Osteoblast (primary cell): ENCODE measurements around the gene ZNF488. TPM values are rescaled to one million over a fixed set of nuclear protein-coding genes. Genes with fewer than 3 reads are reported as not detected.
A peak's percentile ranks its signal among the peaks of the same experiment; 100 is the strongest.

Experiments used
- DNase-seq: peaks from one replicate; pipeline ENCODE4 v3.0.0; 2011; ENCODE audit warnings: low spot score, mixed read lengths; ENCODE audit not compliant: insufficient read length; ENCODE audit errors: missing footprints
- H2AFZ ChIP-seq: 2 replicates; pipeline ENCODE4 v1.6.0; 2011; ENCODE audit warnings: mild to moderate bottlenecking, low read length
- H3K27ac ChIP-seq: 2 replicates; pipeline ENCODE4 v1.5.1; 2011; ENCODE audit warnings: mild to moderate bottlenecking, low read depth, low read length, moderate library complexity
- H3K27me3 ChIP-seq: 2 replicates; pipeline ENCODE4 v1.6.0; 2012; ENCODE audit warnings: mild to moderate bottlenecking, control low read depth, inconsistent platforms, low read length, moderate library complexity; ENCODE audit not compliant: insufficient read depth
- H3K36me3 ChIP-seq: 2 replicates; pipeline ENCODE4 v1.5.1; 2011; ENCODE audit warnings: mild to moderate bottlenecking, low read length, control low read depth, moderate library complexity; ENCODE audit not compliant: insufficient read depth
- H3K4me1 ChIP-seq: 2 replicates; pipeline ENCODE4 v1.5.1; 2011; ENCODE audit warnings: mild to moderate bottlenecking, low read length, control low read depth, moderate library complexity; ENCODE audit not compliant: insufficient read depth
- H3K4me2 ChIP-seq: 2 replicates; pipeline ENCODE4 v1.6.0; 2011; ENCODE audit warnings: mild to moderate bottlenecking, low read length; ENCODE audit not compliant: insufficient read depth
- H3K4me3 ChIP-seq: fragments of 200-600 bp; sonication (generic); 3 replicates; pipeline ENCODE4 v1.5.1; 2012; ENCODE audit warnings: mild to moderate bottlenecking, low read length, inconsistent platforms; ENCODE audit not compliant: insufficient read depth
- H3K79me2 ChIP-seq: 2 replicates; pipeline ENCODE4 v1.6.0; 2012; ENCODE audit warnings: mild to moderate bottlenecking, low read length, control low read depth, inconsistent platforms; ENCODE audit not compliant: insufficient read depth
- H3K9me3 ChIP-seq: 2 replicates; pipeline ENCODE4 v1.5.1; 2011; ENCODE audit warnings: low read depth, low read length, control low read depth
- H4K20me1 ChIP-seq: 2 replicates; pipeline ENCODE4 v1.6.0; 2012; ENCODE audit warnings: mild to moderate bottlenecking, low read length, control low read depth; ENCODE audit not compliant: insufficient read depth
- total RNA-seq: library from RNA; depleted of rRNA; stranded (reverse); fragments of >200 nt; gene quantifications from 2 replicates; pipeline ENCODE4 v1.2.3, GENCODE V29; 2012
- TF ChIP-seq, protein P1 (sequence below): IDR thresholded peaks from 2 replicates; pipeline ENCODE4 v1.5.1; 2011; ENCODE audit warnings: mild to moderate bottlenecking, low read depth, low read length, moderate library complexity; ENCODE audit errors: extremely low read depth

The ZNF488 gene
- total RNA-seq, 1 donor: under 0.01 TPM

DNA sequence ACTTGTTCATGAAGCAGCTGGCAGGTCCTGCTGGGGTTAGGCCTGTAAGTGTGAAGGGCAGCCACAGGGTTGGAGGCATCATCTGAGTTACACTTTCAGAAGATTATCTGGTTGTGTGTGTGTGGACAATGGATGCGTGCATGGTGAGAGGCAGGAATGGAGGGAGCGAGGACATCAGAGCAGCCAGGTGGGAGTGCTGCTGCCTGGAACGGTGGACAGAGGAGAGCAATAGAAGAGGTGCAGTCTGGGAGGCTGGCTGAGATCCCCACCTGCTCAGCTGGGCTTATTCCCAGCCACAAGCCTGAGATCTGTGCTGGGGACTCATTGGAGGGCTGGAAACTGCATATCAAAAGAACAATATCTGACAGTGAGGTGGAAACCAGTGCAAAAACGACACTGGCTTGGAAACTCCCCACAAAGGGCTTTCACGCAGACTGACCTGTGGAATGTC lies 17.9 kb downstream of the ZNF488 start:
- H3K27ac ChIP-seq: no peak overlapping the region
- TF ChIP-seq, protein P1, sequence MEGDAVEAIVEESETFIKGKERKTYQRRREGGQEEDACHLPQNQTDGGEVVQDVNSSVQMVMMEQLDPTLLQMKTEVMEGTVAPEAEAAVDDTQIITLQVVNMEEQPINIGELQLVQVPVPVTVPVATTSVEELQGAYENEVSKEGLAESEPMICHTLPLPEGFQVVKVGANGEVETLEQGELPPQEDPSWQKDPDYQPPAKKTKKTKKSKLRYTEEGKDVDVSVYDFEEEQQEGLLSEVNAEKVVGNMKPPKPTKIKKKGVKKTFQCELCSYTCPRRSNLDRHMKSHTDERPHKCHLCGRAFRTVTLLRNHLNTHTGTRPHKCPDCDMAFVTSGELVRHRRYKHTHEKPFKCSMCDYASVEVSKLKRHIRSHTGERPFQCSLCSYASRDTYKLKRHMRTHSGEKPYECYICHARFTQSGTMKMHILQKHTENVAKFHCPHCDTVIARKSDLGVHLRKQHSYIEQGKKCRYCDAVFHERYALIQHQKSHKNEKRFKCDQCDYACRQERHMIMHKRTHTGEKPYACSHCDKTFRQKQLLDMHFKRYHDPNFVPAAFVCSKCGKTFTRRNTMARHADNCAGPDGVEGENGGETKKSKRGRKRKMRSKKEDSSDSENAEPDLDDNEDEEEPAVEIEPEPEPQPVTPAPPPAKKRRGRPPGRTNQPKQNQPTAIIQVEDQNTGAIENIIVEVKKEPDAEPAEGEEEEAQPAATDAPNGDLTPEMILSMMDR: no peak
- no peaks in the 10 kb centered on the region for H3K9me3 ChIP-seq
- no peaks in the 10 kb centered on the region for H3K36me3 ChIP-seq
- H3K4me2 ChIP-seq: no peak overlapping the region
- H3K79me2 ChIP-seq: no peaks in the 10 kb centered on the region
- peak; percentile 30 for DNase-seq
- H3K4me1 ChIP-seq: no peaks in the 10 kb centered on the region
- H3K27me3 ChIP-seq: peaks cover 7% of the 10 kb centered on the region
- no peak overlapping the region for H2AFZ ChIP-seq
- no peak overlapping the region for H3K4me3 ChIP-seq
- no peaks in the 10 kb centered on the region for H4K20me1 ChIP-seq

DNA sequence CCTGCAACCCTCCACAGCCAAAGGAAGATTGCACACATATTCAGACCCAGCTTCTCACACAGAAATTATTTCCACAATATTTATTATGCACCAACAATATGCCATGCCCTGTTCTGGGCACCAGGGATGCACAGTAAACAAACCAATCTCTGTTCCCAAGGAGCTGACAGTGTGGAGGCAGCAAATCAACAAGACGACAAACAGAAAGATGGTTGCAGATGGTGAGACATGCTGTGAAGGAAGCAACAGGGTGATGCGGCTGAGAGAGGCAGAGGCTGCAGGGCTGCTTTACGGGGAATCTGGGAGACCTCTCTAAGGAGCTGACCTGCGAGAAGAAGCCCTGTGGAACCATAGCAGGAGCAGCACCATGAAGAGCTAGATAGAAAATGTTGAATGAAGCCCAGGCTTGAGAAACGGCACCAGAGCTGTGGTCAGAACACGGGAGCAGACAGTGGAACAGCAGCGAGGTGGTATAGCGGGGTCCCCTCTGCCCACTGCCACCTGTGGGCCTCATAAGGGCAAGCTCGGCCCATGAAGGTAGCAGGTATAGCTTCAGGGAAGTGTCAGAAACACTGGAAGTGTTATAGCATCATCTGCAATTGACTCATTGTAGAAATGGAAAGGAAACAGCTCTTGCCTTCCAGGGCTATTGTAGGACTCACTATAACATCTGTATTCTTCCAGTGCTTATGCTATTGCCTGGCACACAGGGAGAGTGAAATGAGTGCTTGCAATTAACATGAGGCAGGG lies 18.5 kb downstream of the ZNF488 start:
- Histone ChIP-seq H3K9me3 (no peaks in the 10 kb centered on the region), H3K27ac (no peak overlapping the region), H3K4me3 (no peak overlapping the region), H3K36me3 (no peaks in the 10 kb centered on the region), H3K27me3 (peaks cover 7% of the 10 kb centered on the region), H3K79me2 (no peaks in the 10 kb centered on the region), H4K20me1 (no peaks in the 10 kb centered on the region), H3K4me1 (no peaks in the 10 kb centered on the region), H3K4me2 (no peak overlapping the region), H2AFZ (no peak overlapping the region)
- TF ChIP-seq, protein P1: no peak
- peak; percentile 63 for DNase-seq

DNA sequence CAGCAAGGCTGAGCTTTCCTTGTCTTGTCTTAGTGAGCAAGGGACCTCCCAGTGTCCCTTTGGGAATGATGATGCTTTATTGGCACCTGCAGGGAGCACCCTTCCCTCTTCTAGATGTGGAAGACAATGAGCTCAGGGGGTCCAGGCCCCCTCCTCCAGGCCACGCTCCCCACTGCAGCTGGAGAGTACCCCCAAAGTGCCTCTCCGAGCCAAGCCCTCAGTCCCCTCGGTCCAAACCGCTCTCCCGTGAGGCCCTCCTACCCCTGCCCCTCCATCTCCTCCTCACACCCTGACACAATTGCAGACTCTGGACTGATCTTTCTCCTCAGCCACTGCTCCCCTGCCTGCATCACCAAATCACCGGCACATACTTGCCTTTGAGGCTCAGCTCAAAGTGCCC lies 19.2 kb downstream of the ZNF488 start:
- Histone ChIP-seq H3K27ac (no peak overlapping the region), H3K36me3 (no peaks in the 10 kb centered on the region), H3K9me3 (no peaks in the 10 kb centered on the region), H3K79me2 (no peaks in the 10 kb centered on the region), H3K4me1 (no peaks in the 10 kb centered on the region), H3K4me3 (no peak overlapping the region), H2AFZ (no peak overlapping the region), H3K4me2 (no peak overlapping the region), H4K20me1 (no peaks in the 10 kb centered on the region), H3K27me3 (peaks cover 5% of the 10 kb centered on the region)
- peak; percentile 32 for DNase-seq
- TF ChIP-seq, protein P1: no peak

DNA sequence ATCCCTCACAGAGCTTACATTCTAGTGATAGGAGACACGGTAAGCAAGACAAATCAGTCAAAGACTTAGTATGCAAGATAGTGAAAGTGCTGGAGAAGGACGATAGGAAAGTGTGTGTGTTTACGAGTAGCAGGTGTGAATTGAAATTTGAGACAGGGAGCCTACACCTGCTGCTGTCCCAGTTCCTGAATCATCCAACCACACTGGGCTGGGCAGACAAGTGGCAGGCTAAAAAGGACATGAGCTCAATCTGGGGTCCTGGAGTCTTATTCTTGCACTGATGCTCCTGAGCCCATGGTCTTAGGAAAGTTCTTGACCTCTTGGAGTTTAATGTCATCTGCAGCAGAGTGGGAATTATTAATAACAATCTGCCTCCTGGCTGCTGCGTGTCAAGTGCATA lies 19.7 kb downstream of the ZNF488 start:
- TF ChIP-seq, protein P1: no peak
- Histone ChIP-seq H3K4me1 (no peaks in the 10 kb centered on the region), H3K4me2 (no peak overlapping the region), H3K79me2 (no peaks in the 10 kb centered on the region), H3K9me3 (no peaks in the 10 kb centered on the region), H2AFZ (no peak overlapping the region), H3K36me3 (no peaks in the 10 kb centered on the region), H3K4me3 (no peak overlapping the region), H4K20me1 (no peaks in the 10 kb centered on the region), H3K27ac (no peak overlapping the region), H3K27me3 (peaks cover 5% of the 10 kb centered on the region)
- DNase-seq: peak; percentile 74
